ENCODE results near the gene SEMA6D. TPM values are rescaled to one million over a fixed set of nuclear protein-coding genes. Genes with fewer than 3 reads are reported as not detected.

SEMA6D gene
- total RNA-seq, 1 experiment from 2014 or later, result 15.8 TPM

GRCh38 chr15:47780971-47781370 is 63.7 kb downstream of the SEMA6D start:
- Histone ChIP-seq H3T11ph (ENCODE audit: low read length) (no peak overlapping the region), H2BK15ac (ENCODE audit: low read depth, low read length) (no peak overlapping the region), H3K9ac (ENCODE audit: extremely low read depth, insufficient read length, low read length) (no peak overlapping the region), H2BK12ac (ENCODE audit: insufficient read length, low read depth, low read length) (no peak overlapping the region), H2AFZ (ENCODE audit: low read length) (no peak overlapping the region), H4K20me1 (ENCODE audit: control insufficient read depth, insufficient read depth, insufficient read length) (no peaks in the 10 kb centered on the region), H3K79me1 (ENCODE audit: insufficient read depth, low read depth, low read length, poor library complexity, severe bottlenecking) (no peaks in the 10 kb centered on the region), H4K91ac (ENCODE audit: insufficient read length, low read depth, low read length) (no peak overlapping the region), H2AK5ac (ENCODE audit: insufficient read length, low read length) (no peak overlapping the region), H4K5ac (ENCODE audit: insufficient read length, low read depth, low read length) (no peak overlapping the region), H3K14ac (ENCODE audit: insufficient read depth, low read length) (no peak overlapping the region), H3K79me2 (ENCODE audit: insufficient read depth, low read length) (no peaks in the 10 kb centered on the region), H3K23ac (ENCODE audit: insufficient read length, low read depth, low read length) (no peak overlapping the region), H3K4me1 (ENCODE audit: insufficient read depth, low read length) (no peaks in the 10 kb centered on the region; the same call in 1 of the 2 replicates), H2BK120ac (ENCODE audit: low read depth, low read length, poor library complexity, severe bottlenecking) (no peak overlapping the region), H3K9me3 (ENCODE audit: control insufficient read depth, low read depth, low read length) (no peaks in the 10 kb centered on the region), H3K56ac (ENCODE audit: insufficient read length, low read depth, low read length) (no peak overlapping the region), H3K27ac (ENCODE audit: insufficient read length, low read depth, low read length) (no peak overlapping the region), H3K18ac (ENCODE audit: insufficient read length, low read depth, low read length) (no peak overlapping the region), H2BK20ac (ENCODE audit: low read depth, low read length, poor library complexity, severe bottlenecking) (no peak overlapping the region), H4K8ac (replicated peaks; ENCODE audit: insufficient read length, low read depth, low read length) (no peak overlapping the region), H3K4me2 (ENCODE audit: insufficient read depth, insufficient read length, low read length) (no peak overlapping the region), H2BK5ac (ENCODE audit: insufficient read length, low read length) (no peak overlapping the region), H3K4ac (ENCODE audit: low read depth, low read length) (no peak overlapping the region), H3K23me2 (ENCODE audit: insufficient read length, low read depth, low read length, poor library complexity, severe bottlenecking) (no peaks in the 10 kb centered on the region), H3K27me3 (ENCODE audit: insufficient read depth, low read length) (no peaks in the 10 kb centered on the region)
- Mint-ChIP-seq H3K27ac (no peak overlapping the region), H3K36me3 (ENCODE audit: insufficient read depth in 1 of 3, low read depth in 3 of 3) (peaks cover 0 to 5% (median 0%) of the 10 kb centered on the region in 3 experiments; a peak in 1 of 7 replicates), H3K4me1 (peaks cover 49 to 54% of the 10 kb centered on the region in 2 experiments), H3K27me3 (ENCODE audit: low read depth) (no peaks in the 10 kb centered on the region; the same call in 1 of the 2 replicates), H3K9me3 (peaks cover 2 to 8% of the 10 kb centered on the region in 2 experiments; a peak in 2 of 5 replicates), H3K4me3 (no peak overlapping the region)
- WGBS (ENCODE audit: extremely low coverage, insufficient read length, low lambda C conversion rate), result no CpG with 5 or more reads among the region's 2 CpGs
- DNase-seq, result no peak
- no peak for TF ChIP-seq CTCF (conservative IDR thresholded peaks at IDR 0.05)

All from H9 (cell line).